IMR-90 (cell line): Measurements from ENCODE around the gene MINK1. TPM values are rescaled to one million over a fixed set of nuclear protein-coding genes. Genes with fewer than 3 reads are reported as not detected.

Experiments used
- ATAC-seq: fragments of 200-7000 bp; cut with Tn5 transposase; 2 replicates; pipeline ENCODE4 v1.9.1; 2020; ENCODE audit warnings: low read depth, mild to moderate bottlenecking, moderate library complexity
- BruUV-seq: library from RNA; stranded (reverse); fragments of 400-500 nt; replicated peaks from 2 replicates; lab custom pipeline; 2021; lab: Mats Ljungman, UMichigan
- CTCF ChIA-PET: fragments of 300-600 bp; formaldehyde crosslinking; extraction: SDS; loops from one replicate; lab custom pipeline; 2021; ENCODE audit warnings: antibody characterized with exemption; lab: Yijun Ruan, JAX
- POLR2A ChIA-PET: fragments of 300-600 bp; sonication (Branson Sonifier 250); formaldehyde crosslinking; loops from one replicate; lab custom pipeline; 2022; ENCODE audit warnings: antibody characterized with exemption; ENCODE audit not compliant: unreplicated experiment; lab: Charles Lee
- DNase-seq: peaks from one replicate; pipeline ENCODE4 v3.0.0; 2013
- H2AFZ ChIP-seq: replicated peaks from 2 replicates; pipeline ENCODE3; 2013; ENCODE audit warnings: low read length, mild to moderate bottlenecking; ENCODE audit not compliant: poor library complexity
- H2AK5ac ChIP-seq: 2 replicates; pipeline ENCODE4 v1.6.1; 2013; ENCODE audit warnings: low read depth, low read length, inconsistent platforms
- H2AK9ac ChIP-seq: replicated peaks from 2 replicates; pipeline ENCODE3; 2013; ENCODE audit warnings: mild to moderate bottlenecking, low read depth, low read length, moderate library complexity; ENCODE audit not compliant: poor library complexity
- H2BK120ac ChIP-seq: 2 replicates; pipeline ENCODE4 v1.6.1; 2013; ENCODE audit warnings: low read depth, low read length, inconsistent platforms
- H2BK15ac ChIP-seq: 3 replicates; pipeline ENCODE4 v1.6.1; 2013; ENCODE audit warnings: low read depth, low read length, inconsistent platforms
- H2BK20ac ChIP-seq: 2 replicates; pipeline ENCODE4 v1.6.1; 2013; ENCODE audit warnings: low read depth, mild to moderate bottlenecking, inconsistent platforms, low read length, moderate library complexity
- H2BK5ac ChIP-seq: 2 replicates; pipeline ENCODE4 v1.6.1; 2013; ENCODE audit warnings: mild to moderate bottlenecking, low read depth, low read length, inconsistent platforms; ENCODE audit not compliant: poor library complexity, severe bottlenecking
- H3K14ac ChIP-seq: replicated peaks from 2 replicates; pipeline ENCODE4 v1.6.1; 2013; ENCODE audit warnings: low read depth, low read length, inconsistent platforms
- H3K18ac ChIP-seq: 2 replicates; pipeline ENCODE4 v1.6.1; 2013; ENCODE audit warnings: low read depth, low read length, control low read depth
- H3K23ac ChIP-seq: 2 replicates; pipeline ENCODE4 v1.6.1; 2013; ENCODE audit warnings: low read depth, low read length, inconsistent platforms
- H3K27ac ChIP-seq: 2 replicates; pipeline ENCODE4 v1.5.1; 2013; ENCODE audit warnings: mild to moderate bottlenecking, control low read depth, low read length; ENCODE audit not compliant: insufficient read depth
- H3K27me3 ChIP-seq: 2 replicates; pipeline ENCODE4 v1.6.1; 2013; ENCODE audit warnings: low read length; ENCODE audit not compliant: control insufficient read depth, insufficient read depth
- H3K36me3 ChIP-seq: 2 replicates; pipeline ENCODE4 v1.6.1; 2013; ENCODE audit warnings: low read length, mixed read lengths; ENCODE audit not compliant: control insufficient read depth, insufficient read depth
- H3K4ac ChIP-seq: 2 replicates; pipeline ENCODE4 v1.6.1; 2013; ENCODE audit warnings: low read depth, low read length, inconsistent platforms
- H3K4me1 ChIP-seq: 2 replicates; pipeline ENCODE4 v1.6.1; 2013; ENCODE audit warnings: low read length, mixed read lengths; ENCODE audit not compliant: control insufficient read depth, insufficient read depth
- H3K4me2 ChIP-seq: 2 replicates; pipeline ENCODE4 v1.6.1; 2013; ENCODE audit warnings: low read depth, mild to moderate bottlenecking, control low read depth, low read length, moderate library complexity
- H3K4me3 ChIP-seq: 2 replicates; pipeline ENCODE4 v1.5.1; 2013; ENCODE audit warnings: low read depth, mild to moderate bottlenecking, control low read depth, low read length, moderate library complexity; ENCODE audit not compliant: insufficient read depth
- H3K56ac ChIP-seq: 2 replicates; pipeline ENCODE4 v1.6.1; 2013; ENCODE audit warnings: low read length, inconsistent platforms; ENCODE audit not compliant: insufficient read depth; ENCODE audit errors: extremely low read depth
- H3K79me1 ChIP-seq, 2 experiments: 2 replicates each; pipeline ENCODE4 v1.6.1; 2013; ENCODE audit warnings: low read length in 2 of 2, inconsistent platforms in 1 of 2, low read depth in 1 of 2
- H3K9ac ChIP-seq: 2 replicates; pipeline ENCODE4 v1.6.1; 2013; ENCODE audit warnings: low read depth, low read length, control low read depth
- H3K9me1 ChIP-seq: 2 replicates; pipeline ENCODE4 v1.6.1; 2013; ENCODE audit warnings: low read length, inconsistent platforms; ENCODE audit not compliant: insufficient read depth
- H3K9me3 ChIP-seq: 2 replicates; pipeline ENCODE4 v1.6.1; 2013; ENCODE audit warnings: low read length; ENCODE audit not compliant: control insufficient read depth, insufficient read depth
- H4K20me1 ChIP-seq: 2 replicates; pipeline ENCODE4 v1.6.1; 2013; ENCODE audit warnings: low read length, inconsistent platforms; ENCODE audit not compliant: insufficient read depth
- H4K5ac ChIP-seq: 2 replicates; pipeline ENCODE4 v1.6.1; 2013; ENCODE audit warnings: mild to moderate bottlenecking, low read depth, low read length, control low read depth
- H4K8ac ChIP-seq, 2 experiments: 2 replicates each; pipeline ENCODE4 v1.6.1; 2013; ENCODE audit warnings: low read depth in 2 of 2, low read length in 2 of 2, control low read depth in 1 of 2, inconsistent platforms in 1 of 2
- H4K91ac ChIP-seq: 2 replicates; pipeline ENCODE4 v1.6.1; 2013; ENCODE audit warnings: low read depth, low read length, inconsistent platforms; ENCODE audit not compliant: insufficient read depth
- BHLHE40 ChIP-seq: fragments of 150-350 bp; IDR thresholded peaks from 2 replicates; pipeline ENCODE4 v1.6.1; 2016; ENCODE audit warnings: mild to moderate bottlenecking, low read depth, low read length
- CEBPB ChIP-seq: IDR thresholded peaks from 2 replicates; pipeline ENCODE4 v1.6.1; 2012; ENCODE audit warnings: low read depth, low read length, improper control_type of control experiment
- FOS ChIP-seq: fragments of 150-350 bp; IDR thresholded peaks from 2 replicates; pipeline ENCODE4 v1.6.1; 2016; ENCODE audit warnings: low read depth, low read length
- MAZ ChIP-seq: IDR thresholded peaks from 2 replicates; pipeline ENCODE4 v1.6.1; 2012; ENCODE audit warnings: low read depth, mild to moderate bottlenecking, low read length, improper control_type of control experiment, moderate library complexity, borderline replicate concordance
- MXI1 ChIP-seq: IDR thresholded peaks from 2 replicates; pipeline ENCODE4 v1.6.1; 2012; ENCODE audit warnings: low read depth, mild to moderate bottlenecking, low read length, moderate library complexity, borderline replicate concordance
- POLR2A ChIP-seq: IDR thresholded peaks from 2 replicates; pipeline ENCODE4 v1.6.1; 2012; ENCODE audit warnings: mild to moderate bottlenecking, low read depth, low read length
- RAD21 ChIP-seq: IDR thresholded peaks from 2 replicates; pipeline ENCODE4 v1.6.1; 2012; ENCODE audit warnings: low read length, improper control_type of control experiment
- RCOR1 ChIP-seq: IDR thresholded peaks from 2 replicates; pipeline ENCODE4 v1.6.1; 2012; ENCODE audit warnings: mild to moderate bottlenecking, low read length, improper control_type of control experiment; ENCODE audit not compliant: insufficient replicate concordance
- RFX5 ChIP-seq: IDR thresholded peaks from 2 replicates; pipeline ENCODE4 v1.8.0; 2012; ENCODE audit warnings: low read depth, mild to moderate bottlenecking, low read length, moderate library complexity
- WGBS, 2 experiments: methylation state at CpG; one replicate each; pipeline versions ENCODE4 v1.1.5 to v1.1.7; 2013; ENCODE audit warnings: missing lambda C conversion rate in 2 of 2; ENCODE audit not compliant: insufficient read length in 1 of 2; ENCODE audit errors: extremely low coverage in 2 of 2; 5-methylcytosine and 5-hydroxymethylcytosine counted together
- dilution Hi-C: fragments of 300-500 bp; cut with HindIII; formaldehyde crosslinking; loops from one replicate; pipeline ENCODE4 v1.14.3; 2018; ENCODE audit warnings: low sequenced_read_pairs; ENCODE audit not compliant: unreplicated experiment
- in situ Hi-C: fragments of 300-500 bp; cut with MboI; formaldehyde crosslinking; loops from 3 replicates; pipeline ENCODE4 v1.14.3; 2019; ENCODE audit warnings: low sequenced_read_pairs, inconsistent platforms, mixed read lengths
- intact Hi-C: fragments of 100-400 bp; cut with micrococcal nuclease; formaldehyde crosslinking; loops from 2 replicates; pipeline ENCODE4 v1.10.0; 2022
- polyA plus RNA-seq, 3 experiments: library from polyadenylated mRNA; depleted of rRNA; stranded (reverse); fragments of >200 nt; gene quantifications; 2 replicates each; pipeline ENCODE4 v1.2.3, GENCODE V29; 2012; ENCODE audit warnings: low replicate concordance in 1 of 3
- total RNA-seq: library from RNA; depleted of rRNA; stranded (reverse); fragments of >200 nt; gene quantifications from 2 replicates; pipeline ENCODE4 v1.2.3, GENCODE V29; 2012
- TF ChIP-seq, protein P1 (sequence below): conservative IDR thresholded peaks from 2 replicates; pipeline ENCODE4 v1.5.1; 2012; ENCODE audit warnings: mild to moderate bottlenecking, low read depth, low read length, improper control_type of control experiment
- TF ChIP-seq, protein P2 (sequence below): fragments of 150-350 bp; IDR thresholded peaks from 2 replicates; pipeline ENCODE4 v1.6.1; 2017; ENCODE audit warnings: mild to moderate bottlenecking, antibody characterized with exemption, low read length, low read depth

The MINK1 gene
- total and polyA plus RNA-seq, 2 of the 4 experiments (the other 2 are of a cell fraction) = 12.2 to 40.9 TPM

- TF ChIP-seq MXI1 (no peak), RCOR1 (no peak), BHLHE40 (no peak), CEBPB (no peak), POLR2A (no peak), MAZ (no peak), FOS (no peak), RFX5 (no peak), RAD21 (no peak)
- TF ChIP-seq, protein P1, sequence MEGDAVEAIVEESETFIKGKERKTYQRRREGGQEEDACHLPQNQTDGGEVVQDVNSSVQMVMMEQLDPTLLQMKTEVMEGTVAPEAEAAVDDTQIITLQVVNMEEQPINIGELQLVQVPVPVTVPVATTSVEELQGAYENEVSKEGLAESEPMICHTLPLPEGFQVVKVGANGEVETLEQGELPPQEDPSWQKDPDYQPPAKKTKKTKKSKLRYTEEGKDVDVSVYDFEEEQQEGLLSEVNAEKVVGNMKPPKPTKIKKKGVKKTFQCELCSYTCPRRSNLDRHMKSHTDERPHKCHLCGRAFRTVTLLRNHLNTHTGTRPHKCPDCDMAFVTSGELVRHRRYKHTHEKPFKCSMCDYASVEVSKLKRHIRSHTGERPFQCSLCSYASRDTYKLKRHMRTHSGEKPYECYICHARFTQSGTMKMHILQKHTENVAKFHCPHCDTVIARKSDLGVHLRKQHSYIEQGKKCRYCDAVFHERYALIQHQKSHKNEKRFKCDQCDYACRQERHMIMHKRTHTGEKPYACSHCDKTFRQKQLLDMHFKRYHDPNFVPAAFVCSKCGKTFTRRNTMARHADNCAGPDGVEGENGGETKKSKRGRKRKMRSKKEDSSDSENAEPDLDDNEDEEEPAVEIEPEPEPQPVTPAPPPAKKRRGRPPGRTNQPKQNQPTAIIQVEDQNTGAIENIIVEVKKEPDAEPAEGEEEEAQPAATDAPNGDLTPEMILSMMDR = no peak
- TF ChIP-seq, protein P2, sequence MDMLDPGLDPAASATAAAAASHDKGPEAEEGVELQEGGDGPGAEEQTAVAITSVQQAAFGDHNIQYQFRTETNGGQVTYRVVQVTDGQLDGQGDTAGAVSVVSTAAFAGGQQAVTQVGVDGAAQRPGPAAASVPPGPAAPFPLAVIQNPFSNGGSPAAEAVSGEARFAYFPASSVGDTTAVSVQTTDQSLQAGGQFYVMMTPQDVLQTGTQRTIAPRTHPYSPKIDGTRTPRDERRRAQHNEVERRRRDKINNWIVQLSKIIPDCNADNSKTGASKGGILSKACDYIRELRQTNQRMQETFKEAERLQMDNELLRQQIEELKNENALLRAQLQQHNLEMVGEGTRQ = no peak
- POLR2A ChIA-PET = no interaction called here
- Histone ChIP-seq H2BK120ac (no peak overlapping the region), H3K27me3 (no peaks in the 10 kb centered on the region), H3K4me3 (no peak overlapping the region), H3K4ac (no peak overlapping the region), H3K18ac (no peak overlapping the region), H2BK20ac (no peak overlapping the region), H4K5ac (no peak overlapping the region), H3K79me1 (no peaks in the 10 kb centered on the region), H4K20me1 (peaks cover 6% of the 10 kb centered on the region; the same call in 1 of the 2 replicates), H3K4me2 (no peak overlapping the region), H2BK5ac (no peak overlapping the region), H2AFZ (no peak overlapping the region), H3K9me1 (no peaks in the 10 kb centered on the region), H3K9ac (no peak overlapping the region), H3K9me3 (no peaks in the 10 kb centered on the region), H3K14ac (no peak overlapping the region), H3K56ac (no peak overlapping the region), H4K8ac (no peak overlapping the region), H3K36me3 (peaks cover 62% of the 10 kb centered on the region), H2AK5ac (no peak overlapping the region), H4K91ac (no peak overlapping the region), H3K23ac (no peak overlapping the region), H3K27ac (no peak overlapping the region), H2AK9ac (no peak overlapping the region), H3K4me1 (no peaks in the 10 kb centered on the region), H2BK15ac (no peak overlapping the region)
- dilution Hi-C loops (no loop called here), in situ Hi-C loops (no loop called here), intact Hi-C loops (no loop called here)
- BruUV-seq = no TSS peak
- ATAC-seq (no peak), DNase-seq (no peak)
- 85% methylated on average over 5 of the region's 31 CpGs; no CpG with 5 or more reads in 1 of the 2 experiments for WGBS, 2 experiments
- CTCF ChIA-PET = no interaction called here
These were observed 60.8 kb downstream of the MINK1 start for GRCh38 chr17:4893721-4894560.
